ACC112 (cell line): ENCODE data around the gene CLCA2.

Experiments used
- H2AFZ ChIP-seq: fragments of 200-600 bp; sonication (generic); one replicate; pipeline ENCODE4 v1.6.0; 2017; ENCODE audit warnings: antibody characterized with exemption, low read length; ENCODE audit not compliant: unreplicated experiment
- H3K27ac ChIP-seq: fragments of 200-600 bp; sonication (generic); 2 replicates; pipeline ENCODE4 v1.5.1; 2014; ENCODE audit warnings: low read depth, mild to moderate bottlenecking, antibody characterized with exemption, low read length, moderate library complexity
- H3K27me3 ChIP-seq: fragments of 200-600 bp; sonication (generic); 2 replicates; pipeline ENCODE4 v1.6.1; 2014; ENCODE audit warnings: mild to moderate bottlenecking, antibody characterized with exemption, low read length, moderate library complexity, mixed read lengths; ENCODE audit not compliant: insufficient read depth
- H3K36me3 ChIP-seq: fragments of 200-600 bp; sonication (generic); 2 replicates; pipeline ENCODE4 v1.6.1; 2016; ENCODE audit warnings: mild to moderate bottlenecking, antibody characterized with exemption, low read length, moderate library complexity, mixed read lengths; ENCODE audit not compliant: insufficient read depth
- H3K4me1 ChIP-seq: fragments of 200-600 bp; sonication (generic); one replicate; pipeline ENCODE4 v1.6.1; 2016; ENCODE audit warnings: low read length, mixed read lengths; ENCODE audit not compliant: insufficient read depth, unreplicated experiment, control insufficient read depth
- H3K4me3 ChIP-seq: fragments of 200-600 bp; sonication (generic); 2 replicates; pipeline ENCODE4 v1.5.1; 2014; ENCODE audit warnings: mild to moderate bottlenecking, low read depth, low read length
- H3K79me2 ChIP-seq: fragments of 200-600 bp; sonication (generic); one replicate; pipeline ENCODE4 v1.6.0; 2016; ENCODE audit warnings: low read length; ENCODE audit not compliant: control insufficient read depth, unreplicated experiment, insufficient read depth

Gene CLCA2

DNA sequence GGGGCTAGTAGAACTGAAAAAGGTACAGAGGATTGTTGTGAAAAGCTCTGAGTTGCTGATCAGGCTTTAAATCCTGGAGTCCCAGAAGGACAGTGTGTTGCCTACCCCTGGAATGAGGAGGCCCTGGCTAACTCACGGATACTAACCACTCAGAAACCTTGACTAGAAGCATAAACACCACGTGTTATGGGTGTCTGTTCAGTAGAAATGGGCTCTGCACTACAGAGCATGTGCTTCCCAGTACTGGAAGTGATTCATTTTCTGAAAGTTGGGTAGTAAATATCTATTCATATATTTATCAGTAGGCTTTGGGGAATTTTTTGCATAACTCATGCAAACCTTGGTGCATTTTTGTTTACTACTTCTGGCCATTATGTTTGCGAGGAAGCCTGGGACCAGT is 29.7 kb downstream of the CLCA2 start:
- Histone ChIP-seq H3K4me3 (no peak overlapping the region), H3K27ac (no peak overlapping the region), H3K4me1 (peaks cover 11% of the 10 kb centered on the region), H3K36me3 (no peaks in the 10 kb centered on the region), H3K79me2 (no peaks in the 10 kb centered on the region), H3K27me3 (no peaks in the 10 kb centered on the region), H2AFZ (no peak overlapping the region)

DNA sequence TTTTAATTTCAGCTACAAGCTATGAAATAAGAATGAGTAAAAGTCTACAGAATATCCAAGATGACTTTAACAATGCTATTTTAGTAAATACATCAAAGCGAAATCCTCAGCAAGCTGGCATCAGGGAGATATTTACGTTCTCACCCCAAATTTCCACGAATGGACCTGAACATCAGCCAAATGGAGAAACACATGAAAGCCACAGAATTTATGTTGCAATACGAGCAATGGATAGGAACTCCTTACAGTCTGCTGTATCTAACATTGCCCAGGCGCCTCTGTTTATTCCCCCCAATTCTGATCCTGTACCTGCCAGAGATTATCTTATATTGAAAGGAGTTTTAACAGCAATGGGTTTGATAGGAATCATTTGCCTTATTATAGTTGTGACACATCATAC is 31.1 kb downstream of the CLCA2 start:
- H3K27ac ChIP-seq: no peak overlapping the region
- H3K4me3 ChIP-seq: no peak overlapping the region
- H3K79me2 ChIP-seq: no peaks in the 10 kb centered on the region

DNA sequence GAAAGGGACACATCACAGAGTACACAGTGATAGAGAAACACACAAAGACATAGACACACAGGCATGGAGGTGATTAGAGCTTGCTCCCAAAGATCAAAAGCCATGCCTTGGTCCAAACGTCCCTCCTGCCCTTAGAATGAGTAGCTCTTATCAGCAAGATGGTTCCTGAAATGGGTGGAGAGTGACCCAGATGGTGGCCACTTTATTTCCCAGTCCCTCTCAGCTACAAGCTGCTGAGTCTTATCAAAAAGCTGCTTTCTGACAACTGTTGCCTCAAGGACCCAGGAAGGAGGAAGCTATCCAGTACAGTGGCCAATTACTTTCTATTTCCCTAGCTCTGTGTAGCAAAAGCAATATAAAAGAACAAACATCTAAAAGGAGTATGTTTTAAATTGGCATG is 37.0 kb downstream of the CLCA2 start:
- no peak overlapping the region for H3K27ac ChIP-seq
- no peak overlapping the region for H2AFZ ChIP-seq
- no peaks in the 10 kb centered on the region for H3K79me2 ChIP-seq
- no peaks in the 10 kb centered on the region for H3K27me3 ChIP-seq
- no peaks in the 10 kb centered on the region for H3K36me3 ChIP-seq
- no peaks in the 10 kb centered on the region for H3K4me1 ChIP-seq
- H3K4me3 ChIP-seq: no peak overlapping the region

More for the DNA sequence above, 31.1 kb downstream of the CLCA2 start:
- Histone ChIP-seq H2AFZ (peak overlapping the region; percentile 1), H3K36me3 (no peaks in the 10 kb centered on the region), H3K27me3 (no peaks in the 10 kb centered on the region), H3K4me1 (peaks cover 6% of the 10 kb centered on the region)

DNA sequence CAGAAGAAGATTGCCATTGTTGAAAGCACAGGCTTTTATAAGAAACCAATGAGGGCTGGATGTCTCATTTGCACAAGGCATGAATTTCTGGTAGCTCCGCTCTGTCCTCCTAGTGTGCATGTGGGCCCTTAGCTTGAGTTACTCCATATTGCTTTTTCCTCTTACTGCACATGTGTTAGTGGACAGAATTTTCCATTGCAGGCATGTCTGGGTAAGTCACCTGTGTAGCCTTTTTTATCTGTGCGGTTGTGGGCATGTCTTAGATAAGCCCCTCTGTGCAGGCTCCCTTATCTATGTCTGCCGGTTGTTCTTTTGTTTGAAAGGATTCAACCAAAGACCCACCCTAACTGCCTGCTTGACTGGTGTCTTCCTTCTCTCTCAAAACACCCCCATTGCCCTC is 37.5 kb downstream of the CLCA2 start:
- Histone ChIP-seq H3K79me2 (no peaks in the 10 kb centered on the region), H3K27me3 (no peaks in the 10 kb centered on the region), H3K27ac (no peak overlapping the region), H3K4me1 (no peaks in the 10 kb centered on the region), H3K36me3 (no peaks in the 10 kb centered on the region), H3K4me3 (no peak overlapping the region), H2AFZ (no peak overlapping the region)

DNA sequence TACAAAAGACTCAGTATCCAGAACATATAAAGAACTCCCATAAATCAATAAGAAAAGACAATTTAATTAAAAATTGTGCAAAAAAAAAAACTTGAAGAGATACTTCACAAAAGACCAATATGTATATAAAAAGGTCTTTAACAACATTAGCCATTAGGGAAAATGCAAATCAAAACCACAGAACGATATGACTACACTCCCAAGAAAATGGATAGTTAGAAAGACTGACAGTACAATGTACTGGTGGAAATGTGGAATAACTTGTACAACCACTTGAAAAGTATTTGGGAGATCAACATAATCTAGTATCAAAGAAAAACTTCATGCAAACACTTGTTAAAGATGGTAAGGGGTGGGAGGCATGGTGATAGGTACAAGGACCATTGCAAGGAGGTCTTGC is 40.8 kb downstream of the CLCA2 start:
- no peak overlapping the region for H3K27ac ChIP-seq
- no peak overlapping the region for H3K4me3 ChIP-seq
- no peaks in the 10 kb centered on the region for H3K4me1 ChIP-seq
- no peaks in the 10 kb centered on the region for H3K79me2 ChIP-seq
- no peaks in the 10 kb centered on the region for H3K27me3 ChIP-seq
- H2AFZ ChIP-seq: no peak overlapping the region
- no peaks in the 10 kb centered on the region for H3K36me3 ChIP-seq

DNA sequence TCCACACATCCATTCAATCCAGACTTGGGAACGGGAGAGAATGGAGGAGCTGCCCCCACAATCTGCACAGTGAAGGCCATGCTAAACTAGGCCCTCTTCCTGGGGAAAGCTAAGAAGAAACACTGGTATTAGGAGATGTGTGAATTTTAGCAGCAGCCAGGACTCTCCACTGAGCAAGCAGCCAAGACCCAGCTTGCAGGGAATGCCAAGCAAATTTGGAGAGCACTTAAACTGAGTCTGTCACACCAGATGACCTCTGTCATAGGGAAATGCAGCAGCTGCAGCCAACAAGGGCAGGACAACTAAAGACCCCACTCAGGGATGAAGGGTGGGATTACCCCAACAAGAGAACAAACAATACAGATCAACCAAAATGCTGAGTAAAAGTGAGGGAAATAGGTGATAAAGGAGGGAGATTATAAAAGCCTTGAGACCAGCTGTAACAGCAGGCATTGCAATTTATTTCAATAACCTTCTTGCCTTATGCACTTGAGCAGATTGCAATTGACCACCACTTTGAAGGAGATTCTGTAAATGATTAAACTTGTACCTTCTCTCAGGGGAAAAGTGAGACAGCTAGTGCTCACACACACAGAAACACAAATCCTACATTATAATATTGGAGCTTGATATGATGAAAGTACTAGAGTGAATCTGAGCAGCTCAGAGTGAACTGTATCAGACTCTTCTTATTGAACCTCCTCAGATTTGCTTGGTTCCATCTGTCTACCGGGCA is 42.3 kb downstream of the CLCA2 start:
- Histone ChIP-seq H3K27me3 (no peaks in the 10 kb centered on the region), H3K4me1 (no peaks in the 10 kb centered on the region), H3K36me3 (no peaks in the 10 kb centered on the region), H3K79me2 (no peaks in the 10 kb centered on the region), H3K27ac (no peak overlapping the region), H2AFZ (no peak overlapping the region), H3K4me3 (no peak overlapping the region)

DNA sequence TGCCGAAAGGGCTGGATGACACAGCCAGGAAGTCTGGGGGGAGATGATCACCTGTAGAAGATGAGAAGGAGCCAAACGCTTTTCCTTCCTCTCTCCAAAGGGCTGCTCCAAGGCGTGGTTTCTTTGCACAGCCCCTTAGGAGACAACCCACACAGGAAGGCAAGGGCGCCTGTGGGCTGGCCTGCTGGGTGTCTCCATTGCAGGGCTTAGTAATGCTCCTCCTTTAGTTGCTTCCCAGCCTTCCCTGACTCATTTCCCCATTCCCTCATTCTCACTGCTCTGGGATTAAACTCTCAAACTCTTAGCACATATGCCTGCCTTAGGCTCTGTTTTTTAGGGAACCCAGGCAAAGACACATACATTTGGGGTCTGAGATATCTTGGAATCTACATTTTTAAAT is 43.0 kb downstream of the CLCA2 start:
- H3K27ac ChIP-seq: no peak overlapping the region

DNA sequence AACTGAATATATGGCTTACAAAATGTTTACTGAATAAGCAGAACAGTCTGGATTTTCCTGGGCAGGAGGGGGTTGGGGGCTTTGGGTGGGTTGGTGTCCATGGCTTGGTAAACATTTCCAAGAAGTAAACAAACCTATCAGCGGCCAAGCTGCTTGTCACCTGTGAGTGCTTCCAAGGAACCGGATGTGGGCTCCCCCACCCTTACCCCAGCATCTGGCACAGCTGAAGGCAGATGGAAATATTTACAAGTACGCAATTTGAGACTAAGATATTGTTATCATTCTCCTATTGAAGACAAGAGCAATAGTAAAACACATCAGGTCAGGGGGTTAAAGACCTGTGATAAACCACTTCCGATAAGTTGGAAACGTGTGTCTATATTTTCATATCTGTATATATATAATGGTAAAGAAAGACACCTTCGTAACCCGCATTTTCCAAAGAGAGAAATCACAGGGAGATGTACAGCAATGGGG is 44.6 kb downstream of the CLCA2 start, which contains the start of gene CLCA1:
CLCA1 (plus strand) TSS at position 427 of the 477 bp plus-strand sequence; CDS start at position 472, 45 bp downstream.
- H3K36me3 ChIP-seq: no peaks in the 10 kb centered on the region
- H2AFZ ChIP-seq: no peak within 1 kb of the TSS
- H3K27me3 ChIP-seq: no peaks in the 10 kb centered on the region
- H3K27ac ChIP-seq: no peak within 1 kb of the TSS
- no peak within 1 kb of the TSS for H3K4me3 ChIP-seq
- no peaks in the 10 kb centered on the region for H3K4me1 ChIP-seq
- H3K79me2 ChIP-seq: no peaks in the 10 kb centered on the region

More for the DNA sequence above, 43.0 kb downstream of the CLCA2 start:
- Histone ChIP-seq H2AFZ (no peak overlapping the region), H3K79me2 (no peaks in the 10 kb centered on the region), H3K4me3 (no peak overlapping the region), H3K27me3 (no peaks in the 10 kb centered on the region), H3K4me1 (no peaks in the 10 kb centered on the region), H3K36me3 (no peaks in the 10 kb centered on the region)

DNA sequence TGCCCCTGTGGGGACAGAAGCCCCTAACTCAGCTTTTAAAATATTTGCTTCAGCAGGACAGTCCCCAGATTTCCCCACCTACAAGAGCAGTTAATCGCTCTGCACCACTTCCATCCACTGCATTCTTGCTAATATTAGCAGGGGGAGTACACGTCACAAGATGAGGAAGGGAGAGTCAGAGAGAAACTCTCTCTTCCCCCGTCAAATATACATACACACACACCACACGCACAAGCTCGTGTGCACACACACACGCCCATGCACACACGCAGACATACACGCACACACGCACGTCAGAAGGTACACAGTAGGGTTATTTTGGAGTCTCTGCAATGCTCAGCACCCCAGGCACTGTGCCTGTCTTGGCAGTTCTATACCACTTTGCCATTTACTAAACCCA is 46.9 kb downstream of the CLCA2 start:
- no peaks in the 10 kb centered on the region for H3K4me1 ChIP-seq
- no peak overlapping the region for H3K27ac ChIP-seq
- H3K79me2 ChIP-seq: no peaks in the 10 kb centered on the region
- H3K27me3 ChIP-seq: no peaks in the 10 kb centered on the region
- no peak overlapping the region for H3K4me3 ChIP-seq
- no peaks in the 10 kb centered on the region for H3K36me3 ChIP-seq
- no peak overlapping the region for H2AFZ ChIP-seq

DNA sequence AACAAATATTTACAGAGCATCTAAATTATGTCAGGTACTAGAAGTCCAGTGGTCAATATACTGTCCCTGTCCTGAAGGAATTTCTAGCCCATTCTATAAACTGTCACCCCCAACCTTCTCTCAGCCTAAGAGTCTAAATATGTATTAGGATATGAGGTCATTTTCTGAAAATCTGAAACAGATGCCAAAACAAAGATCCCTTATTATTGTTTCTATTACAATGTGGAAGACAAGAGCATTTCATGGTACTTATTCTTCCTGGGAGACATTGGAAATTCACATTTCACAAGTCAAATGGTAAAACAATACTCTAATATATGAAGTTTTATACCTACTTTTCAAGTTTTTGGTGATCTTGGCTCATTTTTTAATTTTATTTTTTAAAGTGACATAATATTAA is 47.3 kb downstream of the CLCA2 start:
- no peaks in the 10 kb centered on the region for H3K79me2 ChIP-seq
- H3K4me1 ChIP-seq: no peaks in the 10 kb centered on the region
- H3K4me3 ChIP-seq: no peak overlapping the region
- no peak overlapping the region for H3K27ac ChIP-seq
- no peak overlapping the region for H2AFZ ChIP-seq
- H3K27me3 ChIP-seq: no peaks in the 10 kb centered on the region
- no peaks in the 10 kb centered on the region for H3K36me3 ChIP-seq

DNA sequence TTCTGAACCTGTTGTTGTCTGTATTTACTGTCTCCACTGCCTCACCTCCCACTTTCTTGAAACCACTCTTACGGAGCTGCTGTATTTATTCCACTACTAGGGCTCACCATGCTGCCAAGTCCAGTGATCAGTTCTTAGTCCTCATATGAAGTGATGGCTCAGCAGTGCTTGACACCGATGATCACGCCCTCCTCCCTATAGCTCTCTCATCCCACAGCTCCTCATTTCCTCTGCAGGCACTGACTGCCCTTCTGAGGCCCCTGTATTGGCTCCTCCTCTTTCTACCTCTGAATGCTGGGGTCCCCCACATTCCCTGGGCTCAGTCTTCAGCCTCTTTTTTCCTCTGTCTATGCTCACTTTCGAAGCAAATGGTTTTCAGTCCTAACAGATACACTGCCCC is 48.2 kb downstream of the CLCA2 start:
- Histone ChIP-seq H3K4me1 (no peaks in the 10 kb centered on the region), H2AFZ (no peak overlapping the region), H3K27me3 (no peaks in the 10 kb centered on the region), H3K4me3 (no peak overlapping the region), H3K79me2 (no peaks in the 10 kb centered on the region), H3K27ac (no peak overlapping the region), H3K36me3 (no peaks in the 10 kb centered on the region)
